HG03280 (cell line): Measurements from ENCODE around the gene CPE.
A peak's percentile ranks its signal among the peaks of the same experiment; 100 is the strongest.
"Not testable (repeated sequence)": the region's sequence is repeated elsewhere in the genome, so short reads cannot be mapped to it uniquely, and the experiment has no call there.

Experiments
- ATAC-seq: cut with Tn5 transposase; IDR thresholded peaks from one replicate; pipeline ENCODE4 v1.9.1; 2021; ENCODE audit warnings: mild to moderate bottlenecking, moderate library complexity; ENCODE audit not compliant: unreplicated experiment

Gene CPE

DNA sequence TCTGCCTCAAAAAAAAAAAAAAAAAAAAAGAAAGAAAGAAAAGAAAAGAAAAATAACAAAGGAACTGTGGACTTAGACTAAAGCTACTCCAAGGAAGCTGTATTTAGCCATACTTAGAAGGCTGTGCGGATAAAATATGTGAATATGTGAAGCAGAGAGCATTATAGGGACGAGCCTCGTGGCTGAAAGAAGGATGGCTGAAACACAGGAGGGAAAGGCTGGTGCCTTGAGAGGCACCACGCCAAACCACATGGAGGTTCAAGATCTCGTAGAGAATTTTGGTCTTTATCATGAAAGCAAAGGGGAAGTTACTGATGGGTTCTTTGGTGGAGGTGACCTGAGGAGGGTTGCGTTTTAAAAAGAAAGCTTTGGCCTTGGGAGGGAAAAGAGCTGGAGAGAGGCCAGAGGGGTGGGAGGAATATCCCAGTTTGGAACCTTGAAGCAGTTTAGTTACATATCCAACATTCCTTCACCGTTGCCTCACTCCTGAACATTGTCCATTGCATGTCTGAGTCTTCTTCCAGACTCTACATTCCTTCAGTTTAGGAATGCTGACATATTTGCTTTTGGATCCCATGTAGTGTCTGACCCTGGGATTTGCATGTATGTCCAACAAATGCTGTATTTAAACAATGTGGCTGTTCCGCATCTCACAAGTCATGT lies 82.5 kb downstream of the CPE start:
- no peak for ATAC-seq

DNA sequence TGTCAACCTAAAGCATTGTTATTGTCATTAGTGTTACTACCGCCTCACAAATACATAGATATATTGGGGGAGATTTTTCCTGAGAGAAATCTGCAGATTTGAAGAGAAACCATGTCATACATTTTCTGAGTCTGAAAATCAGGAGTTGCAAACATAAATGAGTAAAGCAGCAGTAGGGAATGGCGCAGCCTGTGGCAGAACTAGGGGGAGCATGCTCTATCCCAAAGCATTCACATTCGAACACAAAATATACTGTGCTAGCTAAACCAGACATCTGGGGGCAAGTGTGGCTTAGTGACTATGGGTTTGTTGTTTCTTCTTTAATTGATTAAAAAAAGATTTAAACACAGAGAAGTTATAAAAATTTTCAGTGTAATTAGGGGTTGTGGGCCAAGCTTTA lies 83.2 kb downstream of the CPE start:
- ATAC-seq, result no peak

DNA sequence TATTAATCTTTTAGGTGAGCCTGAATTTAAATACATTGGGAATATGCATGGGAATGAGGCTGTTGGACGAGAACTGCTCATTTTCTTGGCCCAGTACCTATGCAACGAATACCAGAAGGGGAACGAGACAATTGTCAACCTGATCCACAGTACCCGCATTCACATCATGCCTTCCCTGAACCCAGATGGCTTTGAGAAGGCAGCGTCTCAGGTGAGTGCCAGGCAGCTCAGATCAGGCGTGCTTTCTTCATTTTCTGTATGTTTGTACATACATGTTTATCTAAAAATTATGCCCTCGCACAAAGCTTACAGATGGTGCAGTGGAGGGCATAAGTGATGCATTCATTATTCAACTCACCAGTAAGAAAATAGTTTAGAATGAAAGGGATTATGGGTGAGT lies 85.6 kb downstream of the CPE start:
- no peak for ATAC-seq

DNA sequence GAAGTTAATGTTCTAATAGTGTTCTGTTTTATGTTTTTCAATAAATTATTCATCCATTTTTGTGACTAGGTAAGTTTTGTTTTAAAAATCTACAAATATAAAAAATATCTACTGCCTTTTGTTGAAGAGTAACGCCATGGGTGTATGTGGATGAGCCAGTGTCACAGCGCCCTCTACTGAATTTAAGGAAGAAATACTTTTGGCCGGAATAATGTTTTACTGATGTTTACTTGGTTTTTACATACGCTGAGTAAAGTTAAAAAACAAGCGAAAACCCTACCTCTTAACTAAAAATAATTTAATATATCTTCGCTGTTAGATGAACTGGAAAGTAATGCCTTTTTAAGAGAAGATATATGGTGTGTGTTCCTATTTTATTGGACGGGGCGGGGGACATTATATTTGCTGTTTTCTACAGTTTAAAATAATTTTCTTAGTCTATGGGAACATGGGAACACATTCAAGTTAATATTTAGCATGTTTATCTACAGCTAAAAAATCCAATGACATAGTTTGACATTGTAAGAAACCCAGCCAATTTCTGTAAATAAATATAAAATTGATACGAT lies 86.1 kb downstream of the CPE start:
- ATAC-seq, result peak; percentile 71

DNA sequence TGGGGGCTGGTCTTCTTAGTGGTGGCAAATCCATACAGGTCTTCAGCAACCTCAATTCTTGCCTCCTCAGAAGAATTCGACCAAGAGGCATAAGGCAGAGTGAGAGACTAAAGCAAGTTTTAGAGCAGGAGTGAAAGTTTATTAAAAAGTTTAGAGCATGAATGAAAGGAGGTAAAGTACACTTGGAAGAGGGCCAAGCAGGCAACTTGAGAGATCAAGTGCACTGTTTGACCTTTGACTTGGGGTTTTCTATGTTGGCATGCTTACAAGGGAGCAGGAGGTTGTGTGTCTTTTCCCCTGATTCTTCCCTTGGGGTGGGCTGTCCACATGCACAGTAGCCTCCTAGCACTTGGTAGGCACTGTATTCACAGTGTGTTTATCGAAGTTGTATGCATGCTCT lies 91.2 kb downstream of the CPE start:
- ATAC-seq, result no peak

DNA sequence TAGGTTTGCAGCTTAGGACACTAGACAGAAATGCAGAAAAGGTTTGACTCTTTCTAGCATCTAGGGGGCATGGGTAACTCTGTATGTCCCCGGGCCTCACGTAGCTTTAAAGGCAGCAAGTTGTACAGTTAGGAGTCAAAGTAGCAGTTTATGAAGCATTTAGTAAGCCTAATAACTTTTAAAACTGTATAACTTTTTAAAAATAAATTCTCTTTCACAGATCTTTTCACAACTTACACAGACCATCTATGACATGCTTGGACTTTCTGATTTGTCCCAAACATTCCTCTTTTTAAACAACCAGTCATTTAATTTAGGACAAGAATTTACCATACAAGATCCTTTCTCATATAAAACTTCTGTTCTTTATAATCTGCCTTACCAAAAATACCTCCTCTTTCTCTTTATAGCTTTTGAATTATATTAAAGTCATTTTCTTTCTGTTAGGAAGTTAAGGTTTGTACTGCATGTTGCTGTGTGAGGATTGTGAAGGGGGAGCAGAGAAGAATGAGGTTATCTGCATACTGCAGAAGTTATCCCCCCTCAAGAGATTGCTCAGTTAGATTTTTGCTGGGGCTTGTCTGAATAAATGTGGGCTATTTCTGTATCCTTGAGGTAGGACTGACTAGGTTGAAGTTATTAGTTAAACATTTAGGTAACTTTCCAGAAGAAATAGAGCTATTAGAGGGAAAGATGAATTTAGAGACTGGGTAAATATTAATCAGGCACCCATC lies 94.3 kb downstream of the CPE start:
- ATAC-seq, result no peak

DNA sequence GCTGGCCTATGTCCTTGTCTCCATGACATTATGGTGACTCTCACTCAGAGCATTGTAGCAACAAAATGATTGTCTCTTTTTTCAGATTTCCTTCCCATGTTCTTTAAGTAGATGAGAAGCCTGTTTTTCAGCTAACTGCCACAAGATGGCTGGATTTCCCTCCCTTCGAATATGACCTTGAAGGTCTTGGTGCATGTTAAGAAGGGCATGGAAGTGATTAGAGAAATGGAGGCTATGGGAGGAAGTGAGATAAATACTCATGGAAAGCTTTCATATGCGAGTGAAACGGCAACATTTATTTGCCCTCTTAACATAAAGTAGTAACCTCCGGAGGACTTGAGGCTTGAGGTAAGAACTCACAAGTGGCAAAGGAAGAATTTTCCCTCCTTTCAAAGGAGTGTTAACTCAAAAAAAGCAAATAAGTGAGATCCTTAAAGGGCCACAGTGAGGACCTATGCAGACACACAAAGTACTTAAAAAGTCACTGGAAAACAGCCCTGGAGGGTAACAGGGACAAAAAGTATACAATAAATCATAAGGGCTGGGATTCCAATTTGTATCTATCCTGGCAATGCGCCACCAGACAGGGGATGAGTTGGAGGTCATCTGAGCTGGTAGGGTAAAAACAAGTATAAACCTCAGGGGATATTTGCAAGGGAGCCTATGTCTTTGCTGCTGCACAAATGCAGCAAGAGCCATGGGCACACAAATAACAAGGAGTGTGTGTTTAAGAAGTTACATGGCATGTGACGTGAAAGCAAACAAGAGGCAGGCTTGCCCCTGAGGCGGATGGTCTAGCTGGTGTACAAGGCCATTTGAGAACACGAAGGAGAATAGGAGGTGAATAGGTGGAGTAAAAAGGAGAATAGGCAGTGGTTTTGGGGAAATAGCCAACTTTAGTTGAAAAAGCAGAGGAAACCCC lies 96.2 kb downstream of the CPE start:
- no peak for ATAC-seq

DNA sequence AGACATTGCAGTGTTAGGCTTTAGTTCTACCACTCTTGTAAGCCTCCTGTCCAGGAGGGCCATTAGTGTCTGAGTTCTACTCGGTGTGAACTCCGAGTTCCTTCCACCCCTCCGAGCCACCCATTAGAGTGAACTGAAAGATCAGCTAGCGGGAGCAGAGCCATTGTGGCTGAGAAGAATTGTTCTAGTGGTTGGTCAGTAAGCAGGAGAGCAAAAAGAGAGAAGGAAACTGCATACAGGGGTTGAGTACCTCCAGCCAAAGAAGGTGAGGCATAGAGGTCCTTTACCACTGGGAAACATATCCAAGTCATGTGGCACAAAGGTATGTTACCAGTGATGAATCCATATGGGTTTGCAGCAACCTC lies 96.9 kb downstream of the CPE start:
- ATAC-seq, result no peak

DNA sequence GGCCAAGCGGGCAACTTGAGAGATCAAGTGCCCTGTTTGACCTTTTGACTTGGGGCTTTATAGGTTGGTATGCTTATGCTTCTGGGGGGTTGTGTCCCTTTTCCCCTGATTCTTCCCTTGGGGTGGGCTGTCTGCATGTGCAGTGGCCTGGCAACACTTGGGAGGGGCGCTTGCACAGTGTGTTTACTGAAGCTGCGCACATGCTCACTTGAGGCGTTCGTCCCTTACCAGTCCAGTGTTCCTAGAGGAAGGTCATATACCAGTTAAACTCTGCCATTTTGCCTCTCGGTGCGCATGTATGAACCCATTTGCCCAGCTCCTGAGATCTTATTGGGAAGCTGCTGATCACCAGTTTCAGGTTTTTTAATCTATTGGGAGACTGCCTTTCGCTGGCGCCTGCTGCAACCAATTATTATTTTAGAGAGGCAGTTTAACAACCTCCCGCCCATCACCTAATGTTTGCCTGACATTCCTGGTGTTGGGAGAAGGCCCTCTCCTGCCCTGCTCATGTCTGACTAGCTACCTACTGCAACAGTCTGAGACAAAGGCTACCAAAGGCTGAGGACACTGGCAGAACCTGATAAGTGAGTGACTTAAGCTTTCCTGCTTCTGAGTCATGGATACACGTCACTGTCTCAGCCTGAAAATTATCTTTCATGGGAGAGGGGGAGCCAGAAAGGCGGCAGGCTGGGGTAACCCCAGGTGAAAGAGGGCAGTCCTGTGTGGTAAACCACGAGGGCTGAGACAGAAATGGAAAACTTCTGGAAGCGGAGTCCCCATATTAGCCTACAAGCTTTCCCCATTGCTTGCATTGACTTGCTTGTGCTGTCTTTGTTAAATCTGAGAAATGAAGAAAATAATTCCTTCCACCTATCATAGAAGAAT lies 97.6 kb downstream of the CPE start:
- no peak for ATAC-seq

DNA sequence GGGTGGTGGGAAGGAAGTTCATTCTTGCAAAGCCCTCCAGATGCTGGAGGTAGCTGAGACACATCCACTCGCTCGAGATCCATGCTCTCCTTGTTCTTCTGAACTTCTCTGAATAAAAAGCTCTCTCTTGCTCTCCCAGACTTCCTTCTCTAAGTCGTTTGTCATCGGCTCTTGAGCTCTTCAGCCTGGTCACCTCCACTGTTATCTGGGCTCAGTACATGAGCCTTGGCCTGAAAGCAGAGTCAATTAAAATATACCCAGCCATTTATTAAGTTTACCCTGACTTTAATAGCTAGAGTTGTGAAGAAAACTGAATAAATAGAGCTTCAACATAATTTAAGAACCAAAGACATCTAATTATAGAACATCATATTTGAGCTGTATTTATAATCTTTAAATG lies 99.0 kb downstream of the CPE start:
- no peak for ATAC-seq

DNA sequence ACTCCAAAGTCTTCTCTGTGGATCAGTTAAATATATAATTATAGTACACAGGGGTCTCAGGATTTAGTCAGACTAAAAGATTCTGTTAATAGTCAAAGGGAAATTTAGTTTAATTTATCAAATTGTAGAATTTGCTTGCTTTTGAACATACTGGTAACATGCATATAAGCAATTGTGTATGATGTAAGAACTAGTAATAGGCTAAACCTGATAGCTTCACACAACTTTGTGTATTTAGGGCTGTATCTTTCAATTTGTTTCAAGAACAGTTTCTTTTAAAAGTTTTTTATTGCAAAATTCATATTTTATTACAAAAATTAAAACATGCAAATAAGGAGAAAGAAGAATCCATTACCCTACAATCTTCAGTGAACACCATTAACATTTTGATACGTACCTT lies 99.5 kb downstream of the CPE start:
- ATAC-seq, result no peak

DNA sequence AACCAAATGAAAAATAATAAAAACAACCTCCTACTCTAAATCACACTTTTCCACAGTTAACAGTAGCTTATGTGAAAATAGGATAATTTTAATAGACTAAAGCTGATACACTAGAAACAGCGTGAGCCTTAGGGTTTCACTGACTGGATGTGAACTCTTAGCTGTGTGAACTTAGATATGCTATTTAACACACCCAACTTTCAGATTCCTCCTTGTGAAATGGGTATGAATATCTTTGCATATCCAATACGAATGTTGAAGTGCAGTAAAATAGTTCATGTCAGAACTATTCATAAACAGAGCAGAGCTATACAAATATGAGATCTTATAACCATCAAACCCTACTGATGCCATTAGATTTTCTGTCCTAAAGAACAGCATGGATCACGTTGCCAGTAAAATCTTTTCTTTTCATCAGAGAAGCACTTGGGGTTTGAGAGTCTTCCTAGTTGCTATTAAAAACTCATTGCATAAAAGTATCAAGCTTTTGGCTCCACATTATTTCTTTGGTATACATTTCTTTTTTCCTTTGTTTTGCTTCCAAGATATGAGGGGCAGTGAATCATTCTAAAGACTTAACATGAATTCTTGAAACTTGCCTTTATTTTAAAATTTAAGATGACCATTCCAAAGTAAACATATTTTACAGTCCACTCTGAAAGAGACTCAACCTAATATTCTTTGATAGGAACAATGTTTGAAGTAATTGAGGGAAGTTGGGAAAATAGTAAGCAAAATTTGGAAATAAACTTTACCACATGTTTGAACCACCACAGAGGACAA lies 102.4 kb downstream of the CPE start:
- no peak for ATAC-seq

DNA sequence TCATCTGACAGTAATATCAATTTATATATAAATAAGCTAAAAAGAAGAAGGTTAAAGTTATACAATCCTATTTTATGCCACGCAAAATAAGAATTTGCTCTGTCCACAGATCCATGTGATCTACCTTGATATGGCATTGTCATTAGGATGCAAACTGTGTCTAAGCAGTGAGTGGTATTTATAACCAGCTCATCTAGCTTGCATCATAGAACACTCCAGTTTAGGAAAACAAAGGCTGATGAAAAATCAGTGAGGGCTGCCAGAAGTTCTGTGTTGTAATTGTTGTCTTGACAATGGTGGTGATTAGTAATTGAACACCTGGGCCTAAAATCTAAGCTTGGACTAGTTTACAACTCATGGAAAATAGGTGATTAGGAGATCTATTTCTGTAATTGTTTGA lies 111.0 kb downstream of the CPE start:
- ATAC-seq, result no peak

DNA sequence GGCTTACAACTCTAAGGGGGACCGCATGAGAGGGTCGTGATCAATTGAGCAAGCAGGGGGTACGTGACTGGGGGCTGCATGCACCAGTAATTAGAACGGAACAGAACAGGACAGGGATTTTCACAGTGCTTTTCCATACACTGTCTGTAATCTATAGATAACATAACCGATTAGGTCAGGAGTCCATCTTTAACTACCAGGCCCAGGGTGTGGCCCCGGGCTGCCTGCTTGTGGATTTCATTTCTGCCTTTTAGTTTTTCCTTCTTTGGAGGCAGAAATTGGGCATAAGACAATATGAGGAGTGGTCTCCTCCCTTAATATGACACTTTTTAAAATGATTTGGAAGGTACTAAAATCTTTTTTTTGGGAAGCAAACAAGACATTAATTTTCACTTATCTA lies 113.8 kb downstream of the CPE start:
- not testable (repeated sequence) for ATAC-seq

DNA sequence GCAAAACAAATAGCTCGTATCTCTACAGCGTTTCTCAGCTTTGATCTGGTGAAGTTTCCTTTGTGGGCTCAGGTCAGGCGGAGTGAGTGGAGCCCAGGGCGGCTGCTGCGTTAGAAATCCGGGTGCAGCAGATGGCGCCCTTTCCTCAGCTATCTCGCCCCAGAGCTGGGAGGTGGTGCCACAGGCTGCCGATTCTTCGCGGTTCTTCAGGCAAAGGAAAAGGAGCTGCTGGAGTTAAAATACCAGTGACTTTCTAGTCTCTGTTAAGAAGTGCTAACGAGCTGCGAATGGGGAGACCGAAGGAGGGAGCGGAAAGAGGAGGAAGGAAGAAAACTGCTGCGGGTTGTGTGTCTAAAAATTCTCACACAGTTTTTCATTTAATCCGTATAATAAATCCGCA lies 114.6 kb downstream of the CPE start:
- ATAC-seq, result peak; percentile 82

DNA sequence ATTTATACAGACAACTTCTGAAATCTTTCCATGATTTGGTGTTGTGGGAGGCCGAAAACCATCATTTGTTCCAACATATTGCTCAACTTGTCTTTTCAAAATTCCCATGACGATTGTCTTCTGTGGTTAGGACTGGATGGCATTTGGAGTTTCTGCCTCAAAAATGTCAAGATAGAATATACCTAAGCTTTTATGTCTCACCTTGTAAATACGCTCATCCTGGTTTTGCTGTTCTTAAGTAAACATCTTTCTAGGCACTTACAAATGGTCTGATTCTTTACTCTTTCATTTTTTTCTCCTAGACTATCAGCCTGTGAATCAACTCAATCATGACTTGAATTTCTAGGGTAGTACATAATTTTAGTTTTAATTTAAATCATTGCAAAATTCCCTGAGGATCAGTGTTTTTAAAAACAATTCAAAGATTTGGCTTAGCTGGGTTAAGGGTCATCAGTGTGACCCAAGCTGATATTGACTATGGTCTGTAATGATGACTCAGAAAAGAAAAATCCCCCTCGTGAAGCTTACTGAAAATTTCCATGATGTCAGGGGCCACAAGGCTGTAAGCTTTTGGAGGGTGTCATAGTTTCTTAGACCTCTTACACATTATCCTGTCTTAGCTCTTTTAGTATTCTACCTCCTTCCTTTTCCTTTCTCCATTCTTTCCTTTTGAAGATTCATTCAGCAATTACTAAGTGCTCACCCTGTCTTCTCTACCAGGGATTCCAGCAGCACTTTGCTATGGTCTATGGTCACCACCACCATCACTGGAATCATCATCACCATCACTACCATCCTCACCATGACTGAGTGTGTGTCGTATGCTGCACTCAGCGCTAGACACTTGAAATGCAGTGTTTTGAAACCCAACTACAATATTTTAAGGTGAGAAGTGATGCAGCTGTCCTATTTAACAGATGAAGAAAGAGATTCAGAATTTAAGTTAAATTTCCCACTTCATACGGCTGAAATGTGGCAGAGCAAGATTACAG lies 124.4 kb downstream of the CPE start:
- ATAC-seq, result no peak

DNA sequence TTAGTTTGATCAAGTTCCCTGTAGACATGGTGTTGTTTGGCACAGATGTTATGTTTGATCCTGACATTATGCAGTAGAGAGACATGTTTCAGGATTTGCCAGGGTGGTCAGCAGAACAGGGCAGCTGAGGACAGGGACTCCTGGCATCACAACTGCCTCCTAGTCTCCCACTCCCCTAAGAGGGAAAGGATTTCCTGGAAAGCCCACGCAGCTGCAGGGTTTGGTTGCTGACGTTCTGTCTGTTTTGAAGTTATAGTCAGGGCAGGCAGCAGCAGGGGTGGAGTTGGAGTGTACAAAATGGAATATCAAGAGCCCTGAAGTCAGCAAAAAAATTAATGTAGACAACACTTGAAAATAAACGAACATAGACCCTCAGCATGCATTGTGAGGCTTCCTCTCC lies 125.4 kb downstream of the CPE start:
- ATAC-seq, result no peak
